OCI-LY3 (cell line): ENCODE data around the gene MIPOL1.

ENCODE experiments used
- H2AFZ ChIP-seq: fragments of 200-600, 300-600 bp; shearing (Covaris generic); 2 replicates; pipeline ENCODE4 v1.6.0; 2014; ENCODE audit warnings: antibody characterized with exemption, low read depth, low read length
- H3K27ac ChIP-seq: fragments of 200-600, 300-600 bp; sonication (generic); 2 replicates; pipeline ENCODE4 v1.5.1; 2014; ENCODE audit warnings: mild to moderate bottlenecking, low read length, moderate library complexity, mixed read lengths
- H3K27me3 ChIP-seq: fragments of 200-600, 300-600 bp; sonication (generic); 2 replicates; pipeline ENCODE4 v1.6.1; 2014; ENCODE audit warnings: low read depth, low read length, mixed read lengths
- H3K36me3 ChIP-seq: fragments of 200-600, 300-600 bp; sonication (generic); replicated peaks from 2 replicates; pipeline ENCODE3; 2014; ENCODE audit warnings: low read depth, low read length, mixed read lengths
- H3K4me1 ChIP-seq: fragments of 300-600, 200-600 bp; sonication (generic); 2 replicates; pipeline ENCODE4 v1.6.1; 2014; ENCODE audit warnings: low read length, mixed read lengths
- H3K4me2 ChIP-seq: fragments of 200-600, 300-600 bp; sonication (generic); 2 replicates; pipeline ENCODE4 v1.6.1; 2014; ENCODE audit warnings: low read length, mixed read lengths
- H3K4me3 ChIP-seq: fragments of 300-600, 200-600 bp; sonication (generic); 2 replicates; pipeline ENCODE4 v1.5.1; 2014; ENCODE audit warnings: antibody characterized with exemption, mild to moderate bottlenecking, low read length, moderate library complexity
- H3K79me2 ChIP-seq: fragments of 300-600, 200-600 bp; shearing (Covaris generic); 2 replicates; pipeline ENCODE4 v1.6.1; 2014; ENCODE audit warnings: mild to moderate bottlenecking, low read length, mixed read lengths
- H3K9ac ChIP-seq: fragments of 300-600, 200-600 bp; shearing (Covaris generic); 2 replicates; pipeline ENCODE4 v1.6.0; 2014; ENCODE audit warnings: mild to moderate bottlenecking, low read length, moderate library complexity
- H3K9me3 ChIP-seq: fragments of 200-600, 300-600 bp; shearing (Covaris generic); 2 replicates; pipeline ENCODE4 v1.6.1; 2014; ENCODE audit warnings: low read length, mixed read lengths; ENCODE audit not compliant: insufficient read depth
- H4K20me1 ChIP-seq: fragments of 200-600, 300-600 bp; sonication (generic); 2 replicates; pipeline ENCODE4 v1.6.1; 2016; ENCODE audit warnings: low read length, mixed read lengths; ENCODE audit not compliant: insufficient read depth
- EZH2phosphoT487 ChIP-seq: fragments of 200-600 bp; shearing (Covaris generic); IDR thresholded peaks from 2 replicates; pipeline ENCODE4 v1.6.1; 2018; ENCODE audit warnings: antibody characterized with exemption, mixed run types, low read depth
- TF ChIP-seq, protein P1 (sequence below): fragments of 200-600, 300-600 bp; sonication (generic); IDR thresholded peaks from 2 replicates; pipeline ENCODE4 v1.5.1; 2014; ENCODE audit warnings: antibody characterized with exemption, low read length, low read depth

The MIPOL1 gene

DNA sequence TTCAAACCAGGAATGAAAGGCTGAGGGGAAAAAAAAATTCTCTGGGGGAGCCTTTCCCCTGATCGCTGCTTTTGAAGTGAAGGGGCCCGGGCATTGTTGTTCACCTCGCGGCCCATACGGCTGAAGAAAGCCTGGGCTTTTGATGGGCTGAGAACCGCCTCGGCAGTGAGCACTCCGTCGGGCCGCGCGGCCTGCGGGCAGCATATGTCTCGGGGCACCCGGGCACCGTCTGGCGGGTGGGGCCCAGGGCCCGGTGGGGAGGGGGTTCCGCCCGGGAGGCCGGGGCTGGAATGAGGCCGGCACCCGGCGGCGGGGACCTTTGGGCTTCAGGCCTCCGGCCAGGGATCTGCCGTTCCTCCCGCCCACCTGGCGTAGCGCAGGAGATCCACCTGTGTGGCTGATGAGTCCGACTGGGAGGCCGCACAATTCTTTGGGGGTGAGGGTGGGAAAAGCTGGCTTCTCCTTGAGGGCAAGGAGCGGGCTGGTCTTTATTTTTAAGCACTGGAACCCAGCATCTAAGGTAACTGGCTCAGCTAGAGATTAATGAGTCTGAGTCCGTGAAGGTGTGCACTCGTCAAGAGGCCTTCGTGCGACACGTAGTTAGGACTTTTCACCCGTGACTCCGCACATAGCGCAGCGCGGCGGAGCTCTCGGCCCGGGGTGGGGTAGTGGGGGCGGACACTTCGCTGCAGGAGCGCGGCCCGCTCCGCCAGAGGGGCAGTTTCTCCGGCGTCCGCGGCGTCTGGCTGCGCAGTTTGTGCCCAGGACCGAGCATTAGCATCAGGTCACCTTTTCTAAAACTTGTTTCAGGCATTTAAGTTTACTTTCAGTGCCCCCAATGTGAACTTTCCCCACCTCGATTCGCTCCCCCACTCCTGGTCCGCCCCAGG lies 386.7 kb downstream of the MIPOL1 start:
- Histone ChIP-seq H3K79me2 (no peaks in the 10 kb centered on the region), H3K9ac (no peak overlapping the region), H2AFZ (no peak overlapping the region), H3K4me1 (no peaks in the 10 kb centered on the region), H3K36me3 (no peaks in the 10 kb centered on the region), H3K4me3 (no peak overlapping the region), H3K27me3 (no peaks in the 10 kb centered on the region), H3K4me2 (no peak overlapping the region), H3K9me3 (no peaks in the 10 kb centered on the region), H3K27ac (no peak overlapping the region), H4K20me1 (no peaks in the 10 kb centered on the region)
- TF ChIP-seq, protein P1, sequence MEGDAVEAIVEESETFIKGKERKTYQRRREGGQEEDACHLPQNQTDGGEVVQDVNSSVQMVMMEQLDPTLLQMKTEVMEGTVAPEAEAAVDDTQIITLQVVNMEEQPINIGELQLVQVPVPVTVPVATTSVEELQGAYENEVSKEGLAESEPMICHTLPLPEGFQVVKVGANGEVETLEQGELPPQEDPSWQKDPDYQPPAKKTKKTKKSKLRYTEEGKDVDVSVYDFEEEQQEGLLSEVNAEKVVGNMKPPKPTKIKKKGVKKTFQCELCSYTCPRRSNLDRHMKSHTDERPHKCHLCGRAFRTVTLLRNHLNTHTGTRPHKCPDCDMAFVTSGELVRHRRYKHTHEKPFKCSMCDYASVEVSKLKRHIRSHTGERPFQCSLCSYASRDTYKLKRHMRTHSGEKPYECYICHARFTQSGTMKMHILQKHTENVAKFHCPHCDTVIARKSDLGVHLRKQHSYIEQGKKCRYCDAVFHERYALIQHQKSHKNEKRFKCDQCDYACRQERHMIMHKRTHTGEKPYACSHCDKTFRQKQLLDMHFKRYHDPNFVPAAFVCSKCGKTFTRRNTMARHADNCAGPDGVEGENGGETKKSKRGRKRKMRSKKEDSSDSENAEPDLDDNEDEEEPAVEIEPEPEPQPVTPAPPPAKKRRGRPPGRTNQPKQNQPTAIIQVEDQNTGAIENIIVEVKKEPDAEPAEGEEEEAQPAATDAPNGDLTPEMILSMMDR: no peak
- no peak for TF ChIP-seq EZH2phosphoT487

GRCh38 chr14:37585101-37585511 lies 387.4 kb downstream of the MIPOL1 start:
- H3K9ac ChIP-seq: no peak overlapping the region
- H3K4me1 ChIP-seq: no peaks in the 10 kb centered on the region
- no peaks in the 10 kb centered on the region for H4K20me1 ChIP-seq
- H3K36me3 ChIP-seq: no peaks in the 10 kb centered on the region
- H3K4me2 ChIP-seq: no peak overlapping the region
- no peaks in the 10 kb centered on the region for H3K79me2 ChIP-seq
- H3K27me3 ChIP-seq: no peaks in the 10 kb centered on the region
- H3K4me3 ChIP-seq: no peak overlapping the region
- H3K27ac ChIP-seq: no peak overlapping the region
- H2AFZ ChIP-seq: no peak overlapping the region
- no peak for TF ChIP-seq EZH2phosphoT487
- TF ChIP-seq, protein P1: no peak
- H3K9me3 ChIP-seq: no peaks in the 10 kb centered on the region

GRCh38 chr14:37585971-37586796 lies 388.4 kb downstream of the MIPOL1 start:
- H3K4me2 ChIP-seq: no peak overlapping the region
- no peak overlapping the region for H3K9ac ChIP-seq
- no peaks in the 10 kb centered on the region for H3K4me1 ChIP-seq
- H3K79me2 ChIP-seq: no peaks in the 10 kb centered on the region
- H3K9me3 ChIP-seq: no peaks in the 10 kb centered on the region
- H4K20me1 ChIP-seq: no peaks in the 10 kb centered on the region
- H2AFZ ChIP-seq: no peak overlapping the region
- no peak overlapping the region for H3K4me3 ChIP-seq
- no peaks in the 10 kb centered on the region for H3K36me3 ChIP-seq
- TF ChIP-seq EZH2phosphoT487: no peak
- TF ChIP-seq, protein P1: no peak
- H3K27ac ChIP-seq: no peak overlapping the region
- H3K27me3 ChIP-seq: no peaks in the 10 kb centered on the region

- no peak overlapping the region for H3K9ac ChIP-seq
- no peaks in the 10 kb centered on the region for H3K4me1 ChIP-seq
- no peak overlapping the region for H2AFZ ChIP-seq
- no peak overlapping the region for H3K27ac ChIP-seq
- H3K36me3 ChIP-seq: no peaks in the 10 kb centered on the region
- no peaks in the 10 kb centered on the region for H3K79me2 ChIP-seq
- H4K20me1 ChIP-seq: no peaks in the 10 kb centered on the region
- no peaks in the 10 kb centered on the region for H3K27me3 ChIP-seq
- H3K4me3 ChIP-seq: no peak overlapping the region
- H3K9me3 ChIP-seq: no peaks in the 10 kb centered on the region
- TF ChIP-seq, protein P1: no peak
- no peak overlapping the region for H3K4me2 ChIP-seq
Observed at GRCh38 chr14:37586797-37587130, 389.0 kb downstream of the MIPOL1 start.
